NCI-H2196 (cell line): ENCODE results near the gene RGL1.

Experiments
- DNase-seq: peaks from one replicate; lab custom pipeline; 2025; ENCODE audit not compliant: unreplicated experiment; lab: John Stamatoyannopoulos, UW

Gene RGL1

DNA sequence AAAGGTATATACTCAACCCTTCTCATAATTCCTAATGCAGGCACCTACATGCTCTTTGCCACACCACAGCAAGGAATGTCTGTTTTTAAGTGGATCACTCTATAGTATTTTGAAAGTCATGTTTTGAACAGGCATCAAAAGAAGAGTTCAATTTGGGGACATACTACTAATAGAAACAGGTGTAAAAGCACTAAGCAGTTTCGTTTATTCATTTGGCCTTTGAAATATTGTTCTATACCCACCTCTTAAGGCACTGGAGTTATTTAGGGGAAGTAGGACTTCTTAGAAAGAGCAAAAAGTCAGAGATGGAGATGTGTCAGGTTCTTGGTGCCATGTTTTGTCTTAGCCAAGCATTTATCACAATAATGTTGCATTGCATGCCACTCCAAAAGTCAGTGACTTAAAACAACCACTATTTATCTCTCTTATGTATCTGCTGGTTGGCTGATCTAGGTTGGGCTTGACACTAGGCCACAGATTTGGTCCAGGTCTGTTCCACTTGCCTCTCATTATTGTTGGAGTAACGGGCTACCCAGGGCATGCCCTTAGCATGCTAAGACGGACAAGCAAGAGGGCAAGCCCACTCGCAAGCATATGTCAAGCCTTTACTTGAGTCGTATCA is 107.5 kb downstream of the RGL1 start:
- DNase-seq: no peak

DNA sequence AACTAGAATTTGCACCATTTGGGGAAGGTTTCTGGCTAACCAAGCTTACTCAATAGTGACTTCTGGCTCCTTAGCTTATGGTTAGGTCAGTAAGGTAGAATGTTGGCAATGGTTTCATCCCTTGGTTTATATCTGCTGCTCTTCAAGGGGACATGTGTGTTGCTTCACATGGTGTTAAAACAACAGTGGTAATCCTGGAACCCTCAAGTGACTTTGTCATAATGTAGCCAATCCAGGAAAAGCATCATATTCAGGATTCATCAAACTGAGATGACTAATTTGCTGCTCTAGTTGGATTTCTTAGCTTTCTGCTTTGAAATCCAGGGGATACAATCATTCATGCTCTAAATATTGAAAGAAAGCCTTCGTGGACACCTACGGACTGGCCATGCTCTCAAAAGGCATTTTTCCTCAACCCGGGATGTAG is 108.7 kb downstream of the RGL1 start:
- no peak for DNase-seq

DNA sequence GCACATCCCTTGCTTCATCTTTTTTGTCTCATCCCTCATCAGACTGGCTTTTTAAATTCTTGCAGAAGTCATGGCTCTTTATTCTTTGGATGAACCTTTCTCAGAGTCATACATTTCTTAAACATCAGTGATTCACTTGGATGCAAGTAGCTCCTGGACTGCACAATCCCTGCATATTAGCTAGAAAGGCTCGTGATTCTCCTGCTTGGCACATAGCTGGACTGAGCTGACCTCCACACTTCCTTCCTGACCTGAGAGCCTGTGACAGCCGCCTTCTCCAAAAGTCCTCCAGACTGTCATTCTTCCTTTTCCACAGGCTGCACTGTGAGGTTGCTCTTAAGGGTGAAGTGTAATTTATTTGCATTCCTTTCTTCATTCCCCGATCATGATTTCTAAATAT is 109.4 kb downstream of the RGL1 start:
- no peak for DNase-seq

DNA sequence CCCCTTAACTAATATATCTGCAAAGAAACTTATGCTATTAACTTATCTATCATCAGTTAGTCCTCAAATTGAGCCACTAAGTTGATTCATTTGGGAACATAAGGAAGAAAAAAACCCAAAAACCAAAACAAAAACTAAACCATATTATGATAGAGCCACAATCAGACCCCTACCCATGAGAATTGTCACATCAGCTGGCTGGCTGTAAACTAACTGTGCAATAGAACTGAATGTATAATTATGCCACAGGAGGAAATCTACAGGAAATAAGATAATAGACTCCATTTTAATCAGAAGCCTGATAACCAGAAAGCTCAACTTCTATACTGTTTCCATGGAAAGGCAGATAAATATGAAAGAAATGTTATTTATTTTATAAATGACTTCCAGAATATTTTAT is 110.0 kb downstream of the RGL1 start:
- DNase-seq: no peak

DNA sequence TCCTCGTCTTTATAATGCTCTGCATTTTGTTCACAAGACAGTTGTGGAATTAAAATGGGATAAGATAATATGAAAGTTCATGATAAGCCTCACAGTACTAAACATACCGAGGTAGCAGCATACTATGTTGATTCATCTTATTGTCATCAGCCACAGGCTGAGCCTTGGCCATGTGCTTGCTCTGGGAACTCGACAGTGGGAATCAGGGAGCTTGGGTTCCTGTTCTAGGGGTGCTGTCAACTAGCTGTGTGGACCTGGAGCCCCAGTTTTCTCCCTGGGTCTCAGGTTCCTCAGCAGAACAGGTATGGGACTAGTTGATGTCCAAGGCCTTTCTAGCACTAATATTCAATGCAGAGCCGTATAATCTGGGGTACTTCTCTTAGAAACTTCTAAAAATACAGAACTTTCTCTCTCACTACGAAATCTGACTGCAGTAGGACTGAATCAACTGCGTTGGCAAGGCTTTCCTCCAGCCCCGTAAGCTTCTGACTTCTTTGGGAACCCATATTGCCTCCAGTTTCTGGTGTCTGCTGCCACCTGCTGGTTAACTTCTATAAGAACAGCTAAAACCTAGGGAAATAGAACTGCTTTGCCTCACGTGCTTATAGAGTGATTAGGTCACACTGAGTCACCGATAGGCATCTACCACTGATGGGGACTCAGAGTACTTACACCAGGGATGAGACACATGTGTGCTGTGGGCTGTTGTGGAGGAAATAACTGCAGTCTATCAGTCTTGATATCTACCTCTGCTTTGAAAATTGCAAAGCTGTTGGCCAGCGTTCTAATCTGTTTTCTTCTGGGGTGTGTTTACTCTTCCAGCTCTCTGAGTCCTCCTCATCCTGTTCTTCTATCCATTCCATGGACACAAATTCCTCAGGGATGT is 110.9 kb downstream of the RGL1 start:
- peak; percentile 88 for DNase-seq

DNA sequence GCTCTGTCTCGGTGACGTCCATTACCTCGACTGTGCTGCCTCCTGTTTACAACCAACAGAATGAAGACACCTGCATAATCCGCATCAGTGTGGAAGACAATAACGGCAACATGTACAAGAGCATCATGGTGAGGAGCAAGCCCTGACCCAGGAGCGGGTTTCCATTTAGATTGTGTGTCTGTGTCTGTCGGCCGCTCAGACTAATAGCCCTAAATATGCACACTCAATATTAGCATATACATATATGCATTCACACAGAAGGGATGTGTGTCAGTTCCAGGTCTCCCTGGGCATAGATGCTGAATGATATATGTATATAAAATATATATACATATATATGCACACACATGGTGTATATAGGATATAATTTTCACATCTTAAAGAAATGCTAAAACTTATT is 111.7 kb downstream of the RGL1 start:
- DNase-seq: no peak

DNA sequence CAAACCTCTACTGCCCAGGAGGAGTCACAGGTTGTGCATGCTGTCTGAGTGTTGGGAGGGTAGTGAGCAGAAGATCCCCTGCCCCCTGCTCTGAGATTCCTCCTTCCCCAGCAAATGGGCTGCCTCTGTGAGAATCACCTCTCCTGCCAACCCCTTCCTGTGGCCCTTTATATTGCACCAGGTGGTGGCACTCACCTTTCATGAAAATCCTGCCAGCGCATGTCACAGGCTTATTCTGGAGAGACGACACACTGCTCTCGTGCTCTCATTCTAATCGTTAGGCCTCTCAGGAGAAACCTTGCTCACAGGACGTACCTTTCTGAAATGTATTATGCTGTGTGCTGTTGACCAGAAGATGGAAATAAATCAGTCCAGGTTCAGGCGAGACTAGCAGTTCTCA is 113.7 kb downstream of the RGL1 start:
- DNase-seq: peak; percentile 12

DNA sequence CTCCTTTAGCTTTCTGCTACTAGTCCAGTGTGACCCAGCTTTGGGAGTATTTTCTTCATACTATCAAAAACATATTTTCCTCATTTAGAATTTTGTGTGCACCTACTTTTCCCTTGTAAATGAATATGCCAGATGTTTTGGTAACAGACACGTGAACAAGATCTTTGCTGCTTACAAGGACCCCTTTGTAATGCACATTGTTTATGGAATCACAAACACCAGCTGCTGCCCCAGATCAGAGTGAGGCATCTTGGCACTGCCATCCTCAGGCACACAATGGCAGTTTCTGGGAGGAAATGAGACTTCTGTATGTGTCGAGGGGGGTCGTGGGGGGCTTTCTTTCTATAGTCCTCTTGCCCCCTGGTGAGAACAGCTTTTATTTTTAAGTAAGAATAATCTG is 115.7 kb downstream of the RGL1 start:
- no peak for DNase-seq

DNA sequence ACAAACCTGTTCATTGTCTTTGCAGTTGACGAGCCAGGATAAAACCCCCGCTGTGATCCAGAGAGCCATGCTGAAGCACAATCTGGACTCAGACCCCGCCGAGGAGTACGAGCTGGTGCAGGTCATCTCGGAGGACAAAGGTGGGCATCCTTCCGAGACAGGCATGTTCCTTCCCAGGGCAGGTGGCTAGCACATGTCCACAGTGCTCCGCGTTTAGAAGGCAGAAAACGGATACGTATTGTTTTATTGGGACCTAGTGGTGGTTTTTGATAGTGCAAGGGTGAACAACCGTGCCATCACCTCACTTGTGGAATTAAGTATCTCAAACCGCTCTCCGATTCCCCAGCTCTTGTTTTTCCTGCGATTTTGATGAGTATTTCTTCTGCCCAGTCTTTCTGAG is 117.3 kb downstream of the RGL1 start:
- DNase-seq: no peak

DNA sequence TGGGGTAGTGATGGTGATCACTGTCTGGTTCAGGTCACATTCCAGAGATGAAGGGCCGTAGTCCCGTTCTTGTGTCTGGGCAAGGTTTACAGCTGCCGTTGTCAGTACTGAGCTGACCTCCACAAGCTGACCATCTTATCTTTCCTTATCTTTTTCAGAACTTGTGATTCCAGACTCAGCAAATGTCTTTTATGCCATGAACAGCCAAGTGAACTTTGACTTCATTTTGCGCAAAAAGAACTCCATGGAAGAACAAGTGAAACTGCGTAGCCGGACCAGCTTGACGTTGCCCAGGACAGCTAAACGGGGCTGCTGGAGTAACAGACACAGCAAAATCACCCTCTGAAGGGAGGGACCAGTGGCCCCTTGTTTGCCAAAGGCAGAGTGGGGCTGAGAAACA is 121.0 kb downstream of the RGL1 start:
- DNase-seq: no peak

DNA sequence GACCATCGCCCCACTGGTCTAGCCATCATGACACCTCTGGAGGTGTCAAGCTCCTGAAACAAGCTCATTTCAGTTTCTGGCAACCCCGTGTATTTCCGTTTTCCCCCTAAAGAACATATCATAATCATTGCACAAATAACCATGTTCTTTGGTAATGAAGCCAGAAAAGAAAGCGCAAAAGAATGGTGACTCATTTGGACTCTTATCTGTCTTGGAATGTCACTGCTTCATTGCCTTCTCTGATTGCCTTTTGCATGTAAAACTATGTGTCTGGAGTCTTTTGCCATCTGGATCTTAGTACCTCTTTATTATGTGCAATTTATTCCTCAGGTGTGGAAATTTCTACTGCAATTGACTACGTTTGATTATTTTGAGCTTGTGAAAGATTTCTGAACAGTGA is 122.1 kb downstream of the RGL1 start:
- DNase-seq: no peak

DNA sequence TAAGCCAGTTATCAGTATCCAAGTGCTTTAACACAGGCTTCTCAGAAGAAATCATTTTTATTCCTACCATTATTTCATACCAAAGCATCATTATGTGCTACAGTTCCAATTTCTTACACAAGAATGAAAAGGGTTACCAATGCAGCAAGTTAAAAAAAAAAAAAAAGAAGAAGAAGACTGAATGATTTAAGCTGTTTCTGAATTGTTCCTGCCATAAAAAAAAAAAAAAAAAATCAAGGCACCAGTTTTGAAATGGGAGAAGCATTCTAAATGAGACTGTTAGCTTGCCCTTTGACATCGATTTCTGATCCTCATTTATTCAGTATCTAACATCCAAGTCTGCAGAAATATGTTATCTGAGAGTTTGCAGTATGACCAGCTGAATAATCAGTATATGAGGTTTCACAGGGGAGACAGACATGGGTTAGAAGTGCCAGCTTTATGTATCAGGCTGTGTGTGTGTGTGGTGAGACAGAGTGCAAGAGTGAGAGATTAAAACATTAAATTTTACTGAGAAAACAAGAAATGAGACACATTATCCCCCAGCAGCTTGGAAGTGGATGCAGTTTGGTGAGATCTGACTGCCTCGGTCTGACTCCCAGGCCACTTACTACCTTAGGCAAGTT is 126.8 kb downstream of the RGL1 start:
- DNase-seq: no peak

DNA sequence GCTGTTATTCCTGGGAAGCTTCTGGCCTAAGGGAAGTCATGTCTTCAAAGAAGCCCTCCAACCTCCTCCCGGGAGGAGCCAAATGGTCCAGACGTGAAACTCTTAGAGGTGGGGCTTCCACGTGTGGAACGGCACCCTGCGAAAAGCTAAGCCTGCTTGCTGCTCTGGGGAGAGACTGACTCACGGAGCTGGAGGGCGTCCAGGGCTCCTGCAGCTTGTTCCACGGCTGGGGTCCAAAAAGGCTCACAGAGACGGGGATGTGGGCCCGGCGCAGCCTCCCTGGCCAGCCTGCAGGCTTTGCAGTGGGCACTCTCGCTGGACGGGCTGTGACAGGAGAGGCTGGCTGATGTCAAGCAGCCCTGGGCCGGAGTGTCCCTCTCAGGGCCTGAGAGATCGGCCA is 127.5 kb downstream of the RGL1 start:
- no peak for DNase-seq

DNA sequence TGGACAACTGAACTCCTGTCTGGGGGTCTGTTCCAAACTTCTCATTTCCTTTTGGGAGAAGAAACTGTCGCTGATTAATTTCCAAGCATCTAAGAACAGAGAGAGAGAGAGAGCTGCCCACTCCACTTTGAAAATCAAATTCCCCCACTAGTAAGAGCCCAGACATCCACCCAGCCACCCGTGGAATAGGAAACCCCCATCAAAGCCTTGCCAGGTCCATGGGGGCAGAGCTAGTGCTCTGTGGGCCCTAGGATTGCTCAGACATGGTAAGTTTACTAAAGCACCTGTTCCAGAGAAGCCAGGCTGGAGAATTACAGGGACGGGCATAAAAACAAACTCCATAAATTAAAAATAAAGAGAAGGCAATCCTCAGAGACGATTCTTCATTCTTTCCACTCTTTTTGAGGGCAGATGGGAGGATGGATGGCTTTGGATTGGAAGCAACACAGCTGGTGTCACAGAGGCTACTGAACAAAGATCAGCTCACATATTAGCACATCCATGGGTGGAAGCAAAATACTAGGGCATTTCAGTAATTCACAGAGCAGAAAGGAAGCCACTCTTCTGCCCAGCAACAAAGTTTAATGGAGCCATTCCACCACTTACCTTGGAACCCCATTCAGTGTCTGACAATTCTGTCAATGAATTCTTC is 128.7 kb downstream of the RGL1 start:
- no peak for DNase-seq

DNA sequence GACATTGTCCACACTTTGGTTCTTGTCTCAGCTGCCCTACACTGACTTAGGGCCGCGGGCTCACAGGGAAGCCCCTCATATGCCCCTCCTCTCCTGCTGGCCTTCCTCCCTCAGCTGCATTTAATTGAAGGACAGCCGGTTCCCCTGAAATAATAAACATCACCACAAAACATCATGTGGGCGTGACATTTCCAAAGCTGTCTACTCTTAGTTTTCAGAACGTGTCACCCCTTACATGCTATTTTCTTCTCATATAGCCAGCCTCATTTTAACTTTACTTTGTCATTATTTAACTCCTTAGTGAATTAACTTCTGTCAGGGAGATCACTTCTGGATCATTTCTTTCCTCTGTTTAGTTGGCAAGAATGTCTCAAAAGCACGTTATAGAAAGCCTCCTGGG is 129.4 kb downstream of the RGL1 start:
- DNase-seq: no peak

DNA sequence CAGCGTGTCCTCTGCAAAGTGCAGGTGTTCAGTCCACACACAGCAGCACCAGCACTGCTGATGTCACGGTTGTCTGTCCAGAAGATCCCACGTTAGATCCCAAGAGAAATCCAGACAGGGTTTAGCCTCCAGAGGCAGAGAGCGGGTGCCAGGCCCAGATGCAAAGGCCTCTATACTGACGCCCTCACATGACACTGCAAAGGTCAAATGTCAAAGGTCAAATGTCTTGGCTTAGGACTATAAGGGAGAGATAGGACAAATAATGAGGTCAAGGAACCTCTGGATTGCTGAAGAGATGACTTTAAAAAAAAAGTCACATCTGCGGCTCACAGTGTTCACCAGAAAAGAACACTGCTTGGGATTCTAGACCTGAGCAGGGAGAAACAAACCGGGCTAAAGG is 131.1 kb downstream of the RGL1 start:
- DNase-seq: no peak

DNA sequence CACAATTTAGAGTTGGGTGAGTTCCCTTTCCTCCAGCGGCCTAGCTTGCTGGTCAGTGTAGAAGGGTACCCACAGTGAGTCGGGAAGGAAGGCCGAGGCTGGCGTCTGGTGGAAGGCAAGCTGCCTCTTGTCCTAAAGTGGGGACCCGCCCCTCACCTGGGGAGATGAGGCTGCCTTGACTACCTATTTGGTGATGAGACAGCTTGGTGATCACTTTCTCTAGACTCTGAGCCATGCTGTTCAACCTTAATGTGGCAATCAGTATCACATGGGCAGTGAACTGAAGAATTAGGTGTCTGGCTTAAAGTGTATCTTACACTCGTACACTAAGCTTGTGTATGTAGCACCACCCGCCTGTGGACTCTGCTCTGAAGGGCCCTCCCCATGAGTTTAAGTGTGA is 131.9 kb downstream of the RGL1 start:
- DNase-seq: no peak

DNA sequence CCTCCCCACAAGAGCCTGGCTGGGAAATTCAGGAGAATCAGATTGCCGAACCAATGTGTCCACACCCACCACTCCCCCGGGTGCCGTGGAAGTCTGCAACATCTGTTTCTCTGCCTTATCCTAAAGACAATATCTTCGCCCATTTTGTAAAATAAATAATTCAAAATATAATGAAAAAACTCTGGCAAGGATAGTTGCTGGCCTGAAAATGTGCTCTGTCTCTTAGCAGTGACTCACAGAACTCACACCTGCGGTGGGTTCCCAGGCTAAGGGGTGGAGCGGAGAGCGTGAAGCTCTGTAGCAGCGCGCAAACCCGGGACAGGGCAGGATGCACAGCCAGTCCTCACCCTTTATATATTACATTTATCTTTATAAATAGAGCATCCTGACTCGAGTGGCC is 132.7 kb downstream of the RGL1 start:
- no peak for DNase-seq

DNA sequence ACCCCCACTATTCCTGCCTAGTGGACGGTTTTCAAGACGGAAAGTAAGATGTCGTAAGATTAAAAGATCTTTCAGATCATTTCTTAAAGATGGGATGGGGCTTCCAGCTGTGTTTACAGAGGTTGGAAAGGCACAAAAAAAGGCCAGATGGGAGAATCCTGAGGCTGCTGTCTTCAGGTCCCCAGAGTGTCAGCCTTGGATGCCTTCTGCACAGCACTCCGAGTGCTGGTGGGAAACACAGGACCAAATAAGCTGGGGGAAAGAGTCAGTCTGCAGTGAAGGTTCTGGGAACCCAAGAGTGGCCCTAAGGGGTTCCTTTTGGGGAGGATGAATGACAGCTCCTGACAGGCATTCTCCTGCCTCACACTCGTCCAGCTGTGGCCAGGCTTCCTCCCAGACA is 136.1 kb downstream of the RGL1 start:
- no peak for DNase-seq

DNA sequence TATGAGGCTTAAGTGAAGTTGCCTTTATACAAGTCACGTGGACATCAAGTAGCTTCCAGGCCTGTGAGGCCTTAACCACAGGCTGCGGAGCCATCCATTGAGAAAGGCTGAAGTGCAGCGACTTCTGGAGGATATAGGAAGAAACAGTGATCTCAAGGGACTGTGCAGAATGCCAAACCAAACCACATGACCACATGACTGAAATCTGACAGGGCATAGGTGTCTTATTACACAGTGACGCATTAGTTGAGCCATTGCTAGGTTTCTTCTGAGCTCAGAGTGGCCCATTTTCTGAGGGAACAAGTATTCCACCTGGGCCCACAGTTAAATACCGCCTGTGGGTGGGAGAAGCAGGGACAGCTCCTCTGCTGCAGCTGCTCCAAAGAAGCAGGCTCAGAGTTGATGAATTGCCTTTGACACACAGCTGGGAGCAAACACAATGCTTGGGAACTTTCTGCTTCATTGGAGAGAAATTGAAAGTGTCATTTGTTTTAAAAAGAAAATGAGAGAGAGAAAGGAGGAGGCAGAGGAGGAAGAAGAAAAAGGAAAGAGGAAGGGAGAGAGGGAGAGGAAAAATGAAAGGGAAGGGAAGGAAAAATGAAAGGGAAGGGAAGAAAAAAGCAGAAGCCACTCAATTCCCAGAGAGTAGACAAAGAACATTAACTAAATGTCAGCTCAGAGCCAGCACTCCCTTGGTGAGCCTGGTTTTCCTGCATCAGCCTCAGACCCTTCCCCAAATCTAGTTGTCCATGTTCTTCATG is 138.2 kb downstream of the RGL1 start:
- no peak for DNase-seq
